Smooth muscle cell (in vitro differentiated cells): Measurements from ENCODE around the gene AHDC1. TPM values are rescaled to one million over a fixed set of nuclear protein-coding genes. Genes with fewer than 3 reads are reported as not detected.

ENCODE experiments used
- DNase-seq: peaks from one replicate; lab custom pipeline; 2025; ENCODE audit not compliant: unreplicated experiment; lab: John Stamatoyannopoulos, UW
- H2AFZ ChIP-seq: fragments of 200-600 bp; sonication (generic); 2 replicates; pipeline ENCODE4 v1.6.0; 2016; ENCODE audit warnings: antibody characterized with exemption, low read depth, mild to moderate bottlenecking
- H3F3A ChIP-seq: fragments of 200-600 bp; sonication (generic); 2 replicates; pipeline ENCODE4 v1.6.0; 2017; ENCODE audit warnings: antibody characterized with exemption, low read depth
- H3K27ac ChIP-seq: fragments of 200-600 bp; sonication (generic); 2 replicates; pipeline ENCODE4 v1.5.1; 2016; ENCODE audit warnings: low read depth, mild to moderate bottlenecking
- H3K27me3 ChIP-seq: fragments of 200-600 bp; sonication (generic); 2 replicates; pipeline ENCODE4 v1.6.1; 2016; ENCODE audit warnings: low read depth, mild to moderate bottlenecking
- H3K36me3 ChIP-seq: fragments of 200-600 bp; sonication (generic); 2 replicates; pipeline ENCODE4 v1.5.1; 2016; ENCODE audit warnings: low read depth
- H3K4me1 ChIP-seq: fragments of 200-600 bp; sonication (generic); 2 replicates; pipeline ENCODE4 v1.5.1; 2016; ENCODE audit warnings: low read depth
- H3K4me2 ChIP-seq: fragments of 200-600 bp; sonication (generic); 2 replicates; pipeline ENCODE4 v1.6.0; 2016; ENCODE audit warnings: mild to moderate bottlenecking
- H3K4me3 ChIP-seq: fragments of 200-600 bp; sonication (generic); 2 replicates; pipeline ENCODE4 v1.5.1; 2016; ENCODE audit warnings: mild to moderate bottlenecking
- H3K79me2 ChIP-seq: fragments of 200-600 bp; sonication (generic); 2 replicates; pipeline ENCODE4 v1.6.0; 2016; ENCODE audit warnings: low read depth, mild to moderate bottlenecking
- H3K9ac ChIP-seq: fragments of 200-600 bp; sonication (generic); 2 replicates; pipeline ENCODE4 v1.6.0; 2016; ENCODE audit warnings: low read depth
- H3K9me3 ChIP-seq: fragments of 200-600 bp; sonication (generic); replicated peaks from 2 replicates; pipeline ENCODE4 v1.5.1; 2016; ENCODE audit warnings: low read depth
- H4K20me1 ChIP-seq: fragments of 200-600 bp; sonication (generic); 2 replicates; pipeline ENCODE4 v1.6.0; 2016; ENCODE audit warnings: low read depth
- CTCF ChIP-seq: fragments of 200-600 bp; sonication (generic); IDR thresholded peaks from 2 replicates; pipeline ENCODE4 v1.5.1; 2017; ENCODE audit warnings: borderline replicate concordance, mild to moderate bottlenecking, antibody characterized with exemption; ENCODE audit not compliant: insufficient read depth, poor library complexity, severe bottlenecking
- WGBS: methylation state at CpG from one replicate; pipeline ENCODE4 v1.1.7; 2016; ENCODE audit warnings: low lambda C conversion rate; 5-methylcytosine and 5-hydroxymethylcytosine counted together
- polyA plus RNA-seq: library from polyadenylated mRNA; unstranded; fragments of >200 nt; fragmentation: Nextera tagmentation; extraction: Ambion mirVana; gene quantifications from 2 replicates; pipeline ENCODE4 v1.2.1, GENCODE V29; 2016
- total RNA-seq: library from RNA; depleted of rRNA; stranded (reverse); fragments of >200 nt; gene quantifications from 2 replicates; pipeline ENCODE4 v1.2.3, GENCODE V29; 2014

Gene AHDC1
- total and polyA plus RNA-seq, 2 experiments from 2014 or later = 12.2 TPM

GRCh38 chr1:27527890-27528817, 75.8 kb downstream of the AHDC1 start:
- TF ChIP-seq CTCF = peak; percentile 3
- H3K9ac ChIP-seq = peak overlapping the region; percentile 72
- DNase-seq = no peak
- peaks cover 7% of the 10 kb centered on the region for H4K20me1 ChIP-seq
- 6% methylated on average over 64 of the region's 71 CpGs for WGBS
- H3F3A ChIP-seq = peaks cover 39% of the 10 kb centered on the region
- peaks cover 53% of the 10 kb centered on the region for H3K4me1 ChIP-seq
- H2AFZ ChIP-seq = no peak overlapping the region
- H3K4me2 ChIP-seq = peak overlapping the region; percentile 90
- H3K27ac ChIP-seq = peak overlapping the region; percentile 80
- H3K79me2 ChIP-seq = no peaks in the 10 kb centered on the region
- no peaks in the 10 kb centered on the region for H3K27me3 ChIP-seq
- no peaks in the 10 kb centered on the region for H3K9me3 ChIP-seq
- no peaks in the 10 kb centered on the region for H3K36me3 ChIP-seq
- H3K4me3 ChIP-seq = peak overlapping the region; percentile 46

GRCh38 chr1:27527223-27527889, 76.6 kb downstream of the AHDC1 start:
- Histone ChIP-seq H3K36me3 (no peaks in the 10 kb centered on the region), H2AFZ (no peak overlapping the region), H3K27ac (peak overlapping the region; percentile 80), H3K9me3 (no peaks in the 10 kb centered on the region), H3K79me2 (no peaks in the 10 kb centered on the region), H3K9ac (peak overlapping the region; percentile 72), H3K4me3 (peak overlapping the region; percentile 46), H3F3A (peaks cover 39% of the 10 kb centered on the region), H3K4me2 (peak overlapping the region; percentile 90), H4K20me1 (no peaks in the 10 kb centered on the region), H3K27me3 (no peaks in the 10 kb centered on the region), H3K4me1 (peaks cover 59% of the 10 kb centered on the region)
- WGBS = 7% methylated on average over 22 of the region's 27 CpGs
- TF ChIP-seq CTCF = no peak
- peak; percentile 25 for DNase-seq

GRCh38 chr1:27526569-27527222, 77.2 kb downstream of the AHDC1 start:
- peaks cover 39% of the 10 kb centered on the region for H3F3A ChIP-seq
- no peaks in the 10 kb centered on the region for H4K20me1 ChIP-seq
- no peak overlapping the region for H2AFZ ChIP-seq
- no peaks in the 10 kb centered on the region for H3K79me2 ChIP-seq
- no peaks in the 10 kb centered on the region for H3K27me3 ChIP-seq
- 25% methylated on average over 10 of the region's 10 CpGs for WGBS
- H3K36me3 ChIP-seq = no peaks in the 10 kb centered on the region
- peaks cover 59% of the 10 kb centered on the region for H3K4me1 ChIP-seq
- peak overlapping the region; percentile 90 for H3K4me2 ChIP-seq
- TF ChIP-seq CTCF = no peak
- DNase-seq = no peak
- H3K9me3 ChIP-seq = no peaks in the 10 kb centered on the region
- peak overlapping the region; percentile 46 for H3K4me3 ChIP-seq
- H3K9ac ChIP-seq = peak overlapping the region; percentile 72
- H3K27ac ChIP-seq = peak overlapping the region; percentile 80
